GM23338 (cell line): ENCODE measurements around the gene KRTAP1-3. TPM values are rescaled to one million over a fixed set of nuclear protein-coding genes. Genes with fewer than 3 reads are reported as not detected.
"Not testable (repeated sequence)": the region's sequence is repeated elsewhere in the genome, so short reads cannot be mapped to it uniquely, and the experiment has no call there.

Experiments used
- ATAC-seq: fragments of 200-7000 bp; cut with Tn5 transposase; 3 replicates; pipeline ENCODE4 v1.9.1; 2020
- DNase-seq: peaks from one replicate; pipeline ENCODE4 v3.0.0-alpha.2; 2015; ENCODE audit warnings: low spot score
- H2AFZ ChIP-seq: fragments of 200-600 bp; sonication (generic); 2 replicates; pipeline ENCODE4 v1.8.0; 2016; ENCODE audit warnings: antibody characterized with exemption, mild to moderate bottlenecking, moderate library complexity
- H3F3A ChIP-seq: fragments of 200-600 bp; sonication (generic); replicated peaks from 2 replicates; pipeline ENCODE4 v1.8.0; 2017; ENCODE audit warnings: antibody characterized with exemption, mixed run types, low read depth
- H3K27ac ChIP-seq: fragments of 200-600 bp; sonication (generic); 2 replicates; pipeline ENCODE4 v1.6.1; 2016; ENCODE audit warnings: low read depth
- H3K27me3 ChIP-seq: fragments of 200-600 bp; sonication (generic); 2 replicates; pipeline ENCODE4 v1.8.0; 2016; ENCODE audit warnings: mild to moderate bottlenecking, mixed run types, moderate library complexity; ENCODE audit not compliant: insufficient read depth
- H3K36me3 ChIP-seq: fragments of 200-600 bp; sonication (generic); 2 replicates; pipeline ENCODE4 v1.8.0; 2016; ENCODE audit warnings: mild to moderate bottlenecking; ENCODE audit not compliant: insufficient read depth
- H3K4me1 ChIP-seq: fragments of 200-600 bp; sonication (generic); 2 replicates; pipeline ENCODE4 v1.8.0; 2016; ENCODE audit warnings: mild to moderate bottlenecking, moderate library complexity; ENCODE audit not compliant: insufficient read depth
- H3K4me2 ChIP-seq: fragments of 200-600 bp; sonication (generic); 2 replicates; pipeline ENCODE4 v1.7.1; 2017; ENCODE audit warnings: mixed run types
- H3K4me3 ChIP-seq: fragments of 200-600 bp; sonication (generic); 2 replicates; pipeline ENCODE4 v1.6.1; 2016; ENCODE audit warnings: mixed run types
- H3K79me2 ChIP-seq: fragments of 200-600 bp; sonication (generic); replicated peaks from 2 replicates; pipeline ENCODE4 v1.8.0; 2017; ENCODE audit warnings: mild to moderate bottlenecking; ENCODE audit not compliant: insufficient read depth
- H3K9me2 ChIP-seq: fragments of 200-600 bp; sonication (generic); 2 replicates; pipeline ENCODE4 v1.8.0; 2017; ENCODE audit not compliant: insufficient read depth
- H4K20me1 ChIP-seq: fragments of 200-600 bp; sonication (generic); replicated peaks from 2 replicates; pipeline ENCODE4 v1.8.0; 2017; ENCODE audit warnings: mild to moderate bottlenecking; ENCODE audit not compliant: insufficient read depth
- H3K27ac Mint-ChIP-seq: 2 replicates; pipeline ENCODE4 v1.8.0; 2020; ENCODE audit warnings: inconsistent platforms, mild to moderate bottlenecking, moderate library complexity, mixed read lengths
- H3K27me3 Mint-ChIP-seq: 3 replicates; pipeline ENCODE4 v1.8.0; 2022; ENCODE audit warnings: low read depth, mild to moderate bottlenecking, moderate library complexity, mixed read lengths, inconsistent platforms; ENCODE audit not compliant: insufficient read depth, poor library complexity
- H3K36me3 Mint-ChIP-seq: 3 replicates; pipeline ENCODE4 v1.8.0; 2021; ENCODE audit warnings: low read depth, mild to moderate bottlenecking, inconsistent platforms, moderate library complexity, mixed read lengths
- H3K4me1 Mint-ChIP-seq: 3 replicates; pipeline ENCODE4 v1.8.0; 2020; ENCODE audit warnings: mild to moderate bottlenecking, inconsistent platforms, mixed read lengths
- H3K4me3 Mint-ChIP-seq: 3 replicates; pipeline ENCODE4 v1.8.0; 2021; ENCODE audit warnings: moderate library complexity, mild to moderate bottlenecking, inconsistent platforms, mixed read lengths
- H3K9me3 Mint-ChIP-seq: 3 replicates; pipeline ENCODE4 v1.8.0; 2020; ENCODE audit warnings: moderate library complexity, mild to moderate bottlenecking, inconsistent platforms, mixed read lengths
- JUNB ChIP-seq: IDR thresholded peaks from one replicate; pipeline ENCODE4 v1.6.1; 2016; ENCODE audit warnings: antibody characterized with exemption; ENCODE audit not compliant: unreplicated experiment
- polyA plus RNA-seq: library from polyadenylated mRNA; unstranded; fragments of >200 nt; fragmentation: Nextera tagmentation; extraction: Ambion mirVana; gene quantifications from 2 replicates; pipeline ENCODE4 v1.2.1, GENCODE V29; 2016
- total RNA-seq: library from RNA; depleted of rRNA; stranded (reverse); fragments of >200 nt; shearing (Covaris generic); gene quantifications from 2 replicates; pipeline ENCODE4 v1.2.3, GENCODE V29; 2014
- TF ChIP-seq, protein P1 (sequence below): IDR thresholded peaks from one replicate; pipeline ENCODE4 v1.6.1; 2018; ENCODE audit warnings: antibody characterized with exemption; ENCODE audit not compliant: unreplicated experiment

The KRTAP1-3 gene
- total and polyA plus RNA-seq, 2 experiments from 2014 or later: not detected

DNA sequence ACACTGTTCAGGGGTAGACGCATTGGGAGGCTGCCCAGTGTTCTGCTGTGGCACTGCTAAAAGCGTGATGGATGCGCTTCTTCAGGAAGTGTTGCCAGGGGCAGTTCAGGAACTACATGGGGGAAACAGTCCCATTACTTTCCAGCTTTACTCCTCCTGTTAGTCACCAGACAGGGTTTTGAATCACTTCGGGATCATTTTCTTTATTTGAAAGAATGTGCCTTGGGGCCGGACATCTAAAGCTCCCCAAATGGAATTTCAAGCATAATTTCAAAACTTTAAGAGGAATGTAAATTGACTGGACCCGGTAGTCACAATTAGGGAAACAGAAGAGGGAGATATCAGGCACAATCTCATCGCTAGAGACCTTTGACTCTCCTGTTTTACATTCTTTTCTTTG lies 13.8 kb upstream of the KRTAP1-3 start:
- Histone ChIP-seq H3K36me3 (no peaks in the 10 kb centered on the region), H3K4me1 (peaks cover 8% of the 10 kb centered on the region), H3K4me2 (no peak overlapping the region), H4K20me1 (no peaks in the 10 kb centered on the region), H3K9me2 (no peaks in the 10 kb centered on the region), H3F3A (no peaks in the 10 kb centered on the region), H3K27me3 (no peaks in the 10 kb centered on the region), H3K4me3 (no peak overlapping the region), H3K27ac (no peak overlapping the region), H3K79me2 (no peaks in the 10 kb centered on the region), H2AFZ (no peak overlapping the region; the same call in 1 of the 2 replicates)
- H3K4me1 Mint-ChIP-seq: peaks cover 16% of the 10 kb centered on the region
- ATAC-seq: no peak
- H3K36me3 Mint-ChIP-seq: 0 out of 3 replicates have a peak, but pooled peaks cover under 1% of the 10 kb centered on the region
- peaks cover 2% of the 10 kb centered on the region for H3K27me3 Mint-ChIP-seq
- H3K4me3 Mint-ChIP-seq: no peak overlapping the region
- no peak for DNase-seq
- no peak for TF ChIP-seq JUNB
- H3K9me3 Mint-ChIP-seq: peaks cover 2% of the 10 kb centered on the region; the same call in 1 of the 3 replicates
- H3K27ac Mint-ChIP-seq: no peak overlapping the region

DNA sequence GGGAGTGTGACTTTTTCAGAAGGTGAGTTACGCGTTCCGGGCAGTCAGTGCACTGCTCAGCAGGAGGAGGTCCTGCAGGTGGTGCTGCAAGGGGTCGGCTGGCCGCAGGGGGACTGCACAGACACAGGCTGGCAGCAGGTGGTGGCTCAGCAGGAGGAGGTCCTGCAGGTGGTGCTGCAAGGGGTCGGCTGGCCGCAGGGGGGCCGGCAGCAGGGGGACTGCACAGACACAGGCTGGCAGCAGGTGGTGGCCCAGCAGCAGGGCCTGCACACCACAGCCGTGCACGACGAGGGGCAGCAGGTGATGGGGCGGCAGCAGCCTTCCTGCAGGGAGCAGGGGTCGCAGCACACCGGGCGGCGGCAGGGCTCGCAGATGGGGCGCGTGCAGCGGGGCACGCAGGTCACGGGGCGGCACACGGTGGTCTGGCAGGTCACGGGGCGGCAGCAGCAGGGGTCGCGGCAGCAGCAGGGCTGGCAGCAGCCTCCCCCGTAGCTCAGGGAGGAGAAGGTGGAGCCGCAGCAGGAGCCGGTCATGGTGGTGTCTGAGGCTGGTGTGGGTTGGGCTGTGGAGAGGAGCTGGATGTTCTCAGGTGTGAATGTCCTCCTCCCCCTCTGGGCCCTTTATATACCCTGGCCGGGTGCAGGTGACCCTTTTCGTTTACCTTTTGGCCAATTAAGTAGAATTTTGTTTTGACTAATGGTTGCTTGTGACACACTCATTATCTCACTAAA lies 12.2 kb upstream of the KRTAP1-3 start, which contains the start of gene KRTAP2-1:
Gene KRTAP2-1 (minus strand): TSS at position 582 of the 731 bp plus-strand sequence. CDS start 49 bp downstream, at position 533.
- not testable (repeated sequence) for H3K27ac Mint-ChIP-seq, H3K9me2 ChIP-seq, H3K4me1 ChIP-seq, H3K9me3 Mint-ChIP-seq, H2AFZ ChIP-seq, H3K79me2 ChIP-seq, H3K4me3 ChIP-seq, H3K27ac ChIP-seq, H3K27me3 ChIP-seq, H3K36me3 ChIP-seq, H3K27me3 Mint-ChIP-seq, H3K36me3 Mint-ChIP-seq, H3K4me3 Mint-ChIP-seq, H4K20me1 ChIP-seq, H3K4me2 ChIP-seq, H3F3A ChIP-seq
- H3K4me1 Mint-ChIP-seq: peaks cover 16% of the 10 kb centered on the region
- ATAC-seq (peak; percentile 65), DNase-seq (peak; percentile 3)

DNA sequence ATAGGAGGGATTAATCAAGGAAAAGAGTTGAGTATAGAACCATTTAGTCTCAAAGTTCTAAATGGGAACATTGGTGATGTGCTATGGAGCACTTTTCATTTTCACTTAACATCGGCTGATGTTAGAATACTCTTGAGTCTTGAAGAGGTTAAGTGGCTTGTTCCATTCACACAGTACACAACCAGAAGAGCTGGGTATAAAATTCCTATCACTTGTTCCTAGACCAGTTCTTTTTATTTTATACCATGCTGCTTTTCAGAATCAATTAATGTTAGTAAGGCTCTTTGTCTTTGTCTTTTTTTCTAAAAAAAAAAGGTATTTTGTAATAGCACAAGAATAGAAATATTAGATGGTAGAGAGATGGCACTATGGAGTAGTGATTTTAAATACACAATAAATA lies 8.3 kb upstream of the KRTAP1-3 start:
- Histone ChIP-seq H3K4me2 (no peak overlapping the region), H3K4me1 (peaks cover 14% of the 10 kb centered on the region), H3K27ac (no peak overlapping the region), H3K27me3 (no peaks in the 10 kb centered on the region), H3K79me2 (no peaks in the 10 kb centered on the region), H4K20me1 (no peaks in the 10 kb centered on the region), H3K4me3 (no peak overlapping the region), H3K36me3 (no peaks in the 10 kb centered on the region), H3K9me2 (no peaks in the 10 kb centered on the region), H2AFZ (no peak overlapping the region), H3F3A (no peaks in the 10 kb centered on the region)
- TF ChIP-seq, protein P1, sequence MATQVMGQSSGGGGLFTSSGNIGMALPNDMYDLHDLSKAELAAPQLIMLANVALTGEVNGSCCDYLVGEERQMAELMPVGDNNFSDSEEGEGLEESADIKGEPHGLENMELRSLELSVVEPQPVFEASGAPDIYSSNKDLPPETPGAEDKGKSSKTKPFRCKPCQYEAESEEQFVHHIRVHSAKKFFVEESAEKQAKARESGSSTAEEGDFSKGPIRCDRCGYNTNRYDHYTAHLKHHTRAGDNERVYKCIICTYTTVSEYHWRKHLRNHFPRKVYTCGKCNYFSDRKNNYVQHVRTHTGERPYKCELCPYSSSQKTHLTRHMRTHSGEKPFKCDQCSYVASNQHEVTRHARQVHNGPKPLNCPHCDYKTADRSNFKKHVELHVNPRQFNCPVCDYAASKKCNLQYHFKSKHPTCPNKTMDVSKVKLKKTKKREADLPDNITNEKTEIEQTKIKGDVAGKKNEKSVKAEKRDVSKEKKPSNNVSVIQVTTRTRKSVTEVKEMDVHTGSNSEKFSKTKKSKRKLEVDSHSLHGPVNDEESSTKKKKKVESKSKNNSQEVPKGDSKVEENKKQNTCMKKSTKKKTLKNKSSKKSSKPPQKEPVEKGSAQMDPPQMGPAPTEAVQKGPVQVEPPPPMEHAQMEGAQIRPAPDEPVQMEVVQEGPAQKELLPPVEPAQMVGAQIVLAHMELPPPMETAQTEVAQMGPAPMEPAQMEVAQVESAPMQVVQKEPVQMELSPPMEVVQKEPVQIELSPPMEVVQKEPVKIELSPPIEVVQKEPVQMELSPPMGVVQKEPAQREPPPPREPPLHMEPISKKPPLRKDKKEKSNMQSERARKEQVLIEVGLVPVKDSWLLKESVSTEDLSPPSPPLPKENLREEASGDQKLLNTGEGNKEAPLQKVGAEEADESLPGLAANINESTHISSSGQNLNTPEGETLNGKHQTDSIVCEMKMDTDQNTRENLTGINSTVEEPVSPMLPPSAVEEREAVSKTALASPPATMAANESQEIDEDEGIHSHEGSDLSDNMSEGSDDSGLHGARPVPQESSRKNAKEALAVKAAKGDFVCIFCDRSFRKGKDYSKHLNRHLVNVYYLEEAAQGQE: no peak
- Mint-ChIP-seq H3K4me1 (peaks cover 19% of the 10 kb centered on the region), H3K36me3 (no peaks in the 10 kb centered on the region), H3K9me3 (0 out of 3 replicates have a peak, but pooled peaks cover 2% of the 10 kb centered on the region), H3K4me3 (no peak overlapping the region), H3K27me3 (peaks cover 4% of the 10 kb centered on the region), H3K27ac (no peak overlapping the region)
- DNase-seq (no peak), ATAC-seq (no peak)

DNA sequence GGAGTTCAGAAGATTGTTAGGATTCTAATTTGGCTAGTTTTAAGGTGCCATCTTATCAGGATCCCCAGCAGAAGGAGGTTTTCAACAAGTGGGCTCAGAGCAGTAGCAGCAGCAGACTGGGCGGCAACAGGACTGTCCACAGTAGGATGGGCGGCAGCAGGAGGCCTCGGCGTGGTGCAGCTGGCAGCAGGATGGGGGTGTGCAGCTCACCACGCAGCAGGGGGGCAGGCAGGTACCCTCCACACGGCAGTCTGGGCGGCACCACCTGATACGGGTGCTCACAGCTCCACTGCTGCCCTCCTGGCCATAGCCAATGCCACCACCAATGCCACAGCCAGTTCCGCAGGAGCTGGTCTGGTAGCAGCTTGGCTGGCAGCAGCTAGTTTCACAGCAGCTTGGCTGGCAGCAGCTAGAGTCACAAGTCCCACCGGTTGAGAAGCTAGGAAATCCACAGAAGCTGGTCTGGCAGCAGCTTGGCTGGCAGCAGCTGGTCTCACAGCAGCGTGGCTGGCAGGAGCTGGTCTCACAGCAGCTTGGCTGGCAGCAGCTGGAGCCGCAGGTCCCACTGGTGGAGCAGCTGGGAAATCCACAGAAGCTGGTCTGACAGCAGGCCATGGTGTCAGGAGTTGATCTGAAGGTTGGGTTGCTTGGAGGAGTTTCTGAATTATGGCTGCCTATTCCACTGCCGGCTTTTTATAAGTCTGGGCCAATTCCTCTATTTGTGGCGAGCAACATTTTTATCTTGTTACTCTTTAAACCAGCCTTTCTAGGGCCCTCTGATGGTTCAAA lies 6.3 kb upstream of the KRTAP1-3 start, which contains the start of gene KRTAP1-1:
Gene KRTAP1-1 (minus strand): TSS at position 668 of the 789 bp plus-strand sequence. CDS start 53 bp downstream, at position 615.
- peaks cover 25% of the 10 kb centered on the region for H3K4me1 Mint-ChIP-seq
- DNase-seq, H3K27me3 ChIP-seq, H2AFZ ChIP-seq, H3K9me3 Mint-ChIP-seq, H3K27ac ChIP-seq, H3K79me2 ChIP-seq, H3K27me3 Mint-ChIP-seq, ATAC-seq, H3K4me3 Mint-ChIP-seq, H3K4me3 ChIP-seq, H3K36me3 ChIP-seq, H3F3A ChIP-seq, H3K9me2 ChIP-seq, H3K27ac Mint-ChIP-seq, H3K4me2 ChIP-seq, H3K36me3 Mint-ChIP-seq, H4K20me1 ChIP-seq: not testable (repeated sequence)
- peaks cover 25% of the 10 kb centered on the region for H3K4me1 ChIP-seq
